ENCODE data around the gene CELF5. TPM values are rescaled to one million over a fixed set of nuclear protein-coding genes. Genes with fewer than 3 reads are reported as not detected.
"Not testable (repeated sequence)": the region's sequence is repeated elsewhere in the genome, so short reads cannot be mapped to it uniquely, and the experiment has no call there.

CELF5 gene
- total RNA-seq, 2 donors from 2014 or later, result 2.6 to 3.5 TPM

GRCh38 chr19:3201072-3201700 is 23.3 kb upstream of the CELF5 start:
- no peaks in the 10 kb centered on the region for H3K9me3 ChIP-seq (ENCODE audit: control insufficient read depth, low read length)
- 92 to 94% methylated on average over 35 to 39 of the region's 39 CpGs for WGBS, 2 experiments (ENCODE audit: insufficient coverage in 1 of 2, insufficient read length in 1 of 2)
- no peak overlapping the region for H3K4me3 ChIP-seq (ENCODE audit: low read length)
- DNase-seq, result no peak
- H3K27ac ChIP-seq (ENCODE audit: low read depth, low read length), result no peak overlapping the region
- TF ChIP-seq CTCF (conservative IDR thresholded peaks at IDR 0.05), result no peak
- H3K9ac ChIP-seq (ENCODE audit: extremely low read depth, low read length, poor library complexity, severe bottlenecking), result no peak overlapping the region
- no peaks in the 10 kb centered on the region for H3K4me1 ChIP-seq (ENCODE audit: control insufficient read depth, insufficient read depth, low read length)
- Mint-ChIP-seq H3K4me1 (no peaks in the 10 kb centered on the region), H3K36me3 (ENCODE audit: low read depth) (peaks cover 21% of the 10 kb centered on the region), H3K27ac (no peak overlapping the region), H3K27me3 (ENCODE audit: insufficient read depth) (no peaks in the 10 kb centered on the region), H3K9me3 (no peaks in the 10 kb centered on the region), H3K4me3 (no peak overlapping the region)
- peaks cover under 1% of the 10 kb centered on the region for H3K36me3 ChIP-seq (ENCODE audit: control insufficient read depth, insufficient read depth, low read length)
- H3K27me3 ChIP-seq (ENCODE audit: control insufficient read depth, insufficient read depth, low read length, poor library complexity, severe bottlenecking), result no peaks in the 10 kb centered on the region

- H3K4me3 ChIP-seq (ENCODE audit: low read length), result no peak overlapping the region
- Mint-ChIP-seq H3K36me3 (ENCODE audit: low read depth) (peaks cover 24% of the 10 kb centered on the region), H3K27ac (no peak overlapping the region), H3K9me3 (no peaks in the 10 kb centered on the region), H3K4me1 (no peaks in the 10 kb centered on the region), H3K4me3 (no peak overlapping the region), H3K27me3 (ENCODE audit: insufficient read depth) (no peaks in the 10 kb centered on the region)
- no peak overlapping the region for H3K9ac ChIP-seq (ENCODE audit: extremely low read depth, low read length, poor library complexity, severe bottlenecking)
- no peak for DNase-seq
- H3K27ac ChIP-seq (ENCODE audit: low read depth, low read length), result no peak overlapping the region
- H3K4me1 ChIP-seq (ENCODE audit: control insufficient read depth, insufficient read depth, low read length), result no peaks in the 10 kb centered on the region
- H3K36me3 ChIP-seq (ENCODE audit: control insufficient read depth, insufficient read depth, low read length), result peaks cover 8% of the 10 kb centered on the region
- H3K27me3 ChIP-seq (ENCODE audit: control insufficient read depth, insufficient read depth, low read length, poor library complexity, severe bottlenecking), result no peaks in the 10 kb centered on the region
- no peak for TF ChIP-seq CTCF (conservative IDR thresholded peaks at IDR 0.05)
- WGBS, 2 experiments (ENCODE audit: insufficient coverage in 1 of 2, insufficient read length in 1 of 2), result 95 to 98% methylated on average over 8 to 14 of the region's 14 CpGs
- no peaks in the 10 kb centered on the region for H3K9me3 ChIP-seq (ENCODE audit: control insufficient read depth, low read length)
Observed at GRCh38 chr19:3201911-3202310, 22.6 kb upstream of the CELF5 start.

- no peak for DNase-seq
- Histone ChIP-seq H3K9ac (ENCODE audit: extremely low read depth, low read length, poor library complexity, severe bottlenecking) (no peak overlapping the region), H3K27me3 (ENCODE audit: control insufficient read depth, insufficient read depth, low read length, poor library complexity, severe bottlenecking) (no peaks in the 10 kb centered on the region), H3K27ac (ENCODE audit: low read depth, low read length) (no peak overlapping the region), H3K9me3 (ENCODE audit: control insufficient read depth, low read length) (no peaks in the 10 kb centered on the region), H3K4me1 (ENCODE audit: control insufficient read depth, insufficient read depth, low read length) (no peaks in the 10 kb centered on the region), H3K36me3 (ENCODE audit: control insufficient read depth, insufficient read depth, low read length) (peaks cover 12% of the 10 kb centered on the region), H3K4me3 (ENCODE audit: low read length) (no peak overlapping the region)
- Mint-ChIP-seq H3K4me1 (no peaks in the 10 kb centered on the region), H3K27ac (no peak overlapping the region), H3K27me3 (ENCODE audit: insufficient read depth) (no peaks in the 10 kb centered on the region), H3K4me3 (no peak overlapping the region), H3K36me3 (ENCODE audit: low read depth) (peaks cover 27% of the 10 kb centered on the region), H3K9me3 (no peaks in the 10 kb centered on the region)
- WGBS, 2 experiments (ENCODE audit: insufficient coverage in 1 of 2, insufficient read length in 1 of 2), result 86 to 91% methylated on average over 7 to 12 of the region's 12 CpGs
- no peak for TF ChIP-seq CTCF (conservative IDR thresholded peaks at IDR 0.05)
Observed at GRCh38 chr19:3202346-3202745, 22.1 kb upstream of the CELF5 start.

- H3K27me3 Mint-ChIP-seq (ENCODE audit: insufficient read depth); H3K4me1 Mint-ChIP-seq; H3K27ac Mint-ChIP-seq; DNase-seq; H3K4me3 Mint-ChIP-seq; H3K9me3 Mint-ChIP-seq; H3K27ac ChIP-seq (ENCODE audit: low read depth, low read length); H3K9me3 ChIP-seq (ENCODE audit: control insufficient read depth, low read length); H3K4me1 ChIP-seq (ENCODE audit: control insufficient read depth, insufficient read depth, low read length); H3K27me3 ChIP-seq (ENCODE audit: control insufficient read depth, insufficient read depth, low read length, poor library complexity, severe bottlenecking); H3K4me3 ChIP-seq (ENCODE audit: low read length); H3K9ac ChIP-seq (ENCODE audit: extremely low read depth, low read length, poor library complexity, severe bottlenecking): not testable (repeated sequence)
- H3K36me3 Mint-ChIP-seq (ENCODE audit: low read depth), result peaks cover 27% of the 10 kb centered on the region
- 91 to 96% methylated on average over 6 of the region's 7 CpGs for WGBS, 2 experiments (ENCODE audit: insufficient coverage in 1 of 2, insufficient read length in 1 of 2)
- H3K36me3 ChIP-seq (ENCODE audit: control insufficient read depth, insufficient read depth, low read length), result peaks cover 13% of the 10 kb centered on the region
Observed at GRCh38 chr19:3202895-3203294, 21.6 kb upstream of the CELF5 start.

Measured in endodermal cell (in vitro differentiated cells).